Esophagus muscularis mucosa (tissue), 4 donors: Measurements from ENCODE around the gene MEAK7. TPM values are rescaled to one million over a fixed set of nuclear protein-coding genes. Genes with fewer than 3 reads are reported as not detected.

ENCODE experiments used
- DNase-seq: peaks from one replicate; pipeline ENCODE4 v3.0.0-alpha.2; 2017; ENCODE audit errors: extremely low spot score
- H3K27ac ChIP-seq, 4 donors: fragments of 200-600 bp; sonication (generic); replicated peaks in 1 of 4; 1 replicate in 3 of 4; 2 replicates in 1 of 4; pipeline ENCODE4 v1.5.1; 2016 to 2019; ENCODE audit warnings: mild to moderate bottlenecking in 1 of 4
- H3K27me3 ChIP-seq, 4 donors: fragments of 200-600 bp; sonication (generic); one replicate each; pipeline versions ENCODE4 v1.5.1 to v1.6.0; 2016 to 2019
- H3K36me3 ChIP-seq, 4 donors: fragments of 200-600 bp; sonication (generic); one replicate each; pipeline ENCODE4 v1.5.1; 2016 to 2019
- H3K4me1 ChIP-seq, 4 donors: fragments of 200-600 bp; sonication (generic); one replicate each; pipeline ENCODE4 v1.5.1; 2016 to 2019
- H3K4me3 ChIP-seq, 4 donors: fragments of 200-600 bp; sonication (generic); 1 replicate in 2 of 4; 2 replicates in 2 of 4; pipeline ENCODE4 v1.5.1; 2016 to 2019; ENCODE audit warnings: mild to moderate bottlenecking in 4 of 4, moderate library complexity in 1 of 4
- H3K9me3 ChIP-seq, 4 donors: fragments of 200-600 bp; sonication (generic); 1 replicate in 3 of 4; 2 replicates in 1 of 4; pipeline ENCODE4 v1.5.1; 2016 to 2019
- CTCF ChIP-seq, 3 experiments: fragments of 200-600 bp in 2 of 3; fragments of 450-650 bp in 1 of 3; sonication (generic) in 2 of 3; IDR thresholded peaks; one replicate each; pipeline ENCODE4 v1.5.1; 2017 to 2019; ENCODE audit warnings: antibody characterized with exemption in 3 of 3, mild to moderate bottlenecking in 2 of 3, moderate library complexity in 1 of 3
- EP300 ChIP-seq: sonication (generic); formaldehyde crosslinking; IDR thresholded peaks from one replicate; pipeline ENCODE4 v1.6.1; 2017; ENCODE audit warnings: antibody characterized with exemption
- POLR2A ChIP-seq: fragments of 450-650 bp; IDR thresholded peaks from one replicate; pipeline ENCODE4 v1.6.1; 2017; ENCODE audit warnings: antibody characterized with exemption, moderate library complexity, mild to moderate bottlenecking, low read depth
- POLR2AphosphoS5 ChIP-seq, 2 donors: sonication (generic); formaldehyde crosslinking; IDR thresholded peaks; one replicate each; pipeline ENCODE4 v1.6.1; 2017; ENCODE audit warnings: antibody characterized with exemption in 2 of 2
- WGBS: methylation state at CpG from one replicate; pipeline ENCODE4 v1.1.5; 2018; 5-methylcytosine and 5-hydroxymethylcytosine counted together
- intact Hi-C: fragments of 100-400 bp; cut with DNase I; formaldehyde crosslinking; loops from one replicate; pipeline ENCODE4 v1.15.1; 2023
- total RNA-seq, 4 donors: library from RNA; depleted of rRNA; stranded (reverse); fragments of >200 nt; gene quantifications; one replicate each; pipeline versions ENCODE4 v1.1.0 to v1.2.1, GENCODE V29; 2016

Gene MEAK7
- total RNA-seq, 4 donors from 2014 or later = 8.3 to 13.0 (median 9.6) TPM

GRCh38 chr16:84498859-84499620 is 5.4 kb downstream of the MEAK7 start:
- peaks cover 29 to 66% (median 56%) of the 10 kb centered on the region in 4 donors for H3K36me3 ChIP-seq
- no peak overlapping the region for H3K4me3 ChIP-seq

GRCh38 chr16:84498223-84498610 is 6.2 kb downstream of the MEAK7 start:
- H3K36me3 ChIP-seq = peaks cover 35 to 75% (median 64%) of the 10 kb centered on the region in 4 donors
- WGBS = 100% methylated on average over 2 of the region's 2 CpGs
- intact Hi-C loops = no loop called here

More at GRCh38 chr16:84498859-84499620, 5.4 kb downstream of the MEAK7 start:
- 93% methylated on average over 10 of the region's 13 CpGs for WGBS
- Histone ChIP-seq H3K27me3 (no peaks in the 10 kb centered on the region), H3K9me3 (no peaks in the 10 kb centered on the region), H3K4me1 (peaks cover 4 to 19% (median 14%) of the 10 kb centered on the region in 4 donors), H3K27ac (no peak overlapping the region)
- no peak for DNase-seq
- TF ChIP-seq POLR2AphosphoS5 (IDR thresholded peaks at IDR 0.05) (no peak), CTCF (IDR thresholded peaks at IDR 0.05) (no peak), POLR2A (no peak), EP300 (no peak)
- intact Hi-C loops = no loop called here

GRCh38 chr16:84497418-84498222 is 6.8 kb downstream of the MEAK7 start:
- peaks cover 0 to 5% (median under 1%) of the 10 kb centered on the region in 4 donors for H3K4me1 ChIP-seq
- intact Hi-C loops = no loop called here
- WGBS = 82% methylated on average over 17 of the region's 18 CpGs
- H3K4me3 ChIP-seq = no peak overlapping the region
- H3K27me3 ChIP-seq = no peaks in the 10 kb centered on the region
- TF ChIP-seq POLR2A (no peak), CTCF (IDR thresholded peaks at IDR 0.05) (no peak), EP300 (no peak), POLR2AphosphoS5 (IDR thresholded peaks at IDR 0.05) (no peak)
- no peaks in the 10 kb centered on the region for H3K9me3 ChIP-seq
- H3K27ac ChIP-seq = no peak overlapping the region
- DNase-seq = no peak
- peaks cover 41 to 80% (median 69%) of the 10 kb centered on the region in 4 donors for H3K36me3 ChIP-seq

More at GRCh38 chr16:84498223-84498610, 6.2 kb downstream of the MEAK7 start:
- DNase-seq = no peak
- Histone ChIP-seq H3K27me3 (no peaks in the 10 kb centered on the region), H3K4me3 (no peak overlapping the region), H3K27ac (no peak overlapping the region), H3K9me3 (no peaks in the 10 kb centered on the region), H3K4me1 (peaks cover 0 to 11% (median 5%) of the 10 kb centered on the region in 4 donors)
- TF ChIP-seq POLR2AphosphoS5 (IDR thresholded peaks at IDR 0.05) = no peak
- no peak for TF ChIP-seq POLR2A
- TF ChIP-seq EP300 = no peak
- TF ChIP-seq CTCF (IDR thresholded peaks at IDR 0.05) = no peak

GRCh38 chr16:84496991-84497390 is 7.5 kb downstream of the MEAK7 start:
- no peaks in the 10 kb centered on the region for H3K9me3 ChIP-seq
- no peak for DNase-seq
- H3K27ac ChIP-seq = no peak overlapping the region
- peaks cover 41 to 77% (median 64%) of the 10 kb centered on the region in 4 donors for H3K36me3 ChIP-seq
- WGBS = 94% methylated on average over 3 of the region's 3 CpGs
- intact Hi-C loops = no loop called here
- H3K4me1 ChIP-seq = peaks cover 0 to 4% (median 0%) of the 10 kb centered on the region in 4 donors
- TF ChIP-seq CTCF (IDR thresholded peaks at IDR 0.05) = no peak
- no peak for TF ChIP-seq EP300
- TF ChIP-seq POLR2AphosphoS5 (IDR thresholded peaks at IDR 0.05) = no peak
- H3K4me3 ChIP-seq = no peak overlapping the region
- no peaks in the 10 kb centered on the region for H3K27me3 ChIP-seq
